SW480 (cell line): Measurements from ENCODE around the gene TP53AIP1.

ENCODE experiments used
- DNase-seq: peaks from one replicate; pipeline ENCODE4 v3.0.0-alpha.2; 2016; ENCODE audit warnings: low spot score

TP53AIP1 gene

GRCh38 chr11:128942817-128943427, at the start of gene TP53AIP1:
TSS of gene TP53AIP1 (minus strand) at chr11:128942871. CDS start at chr11:128937818, 5,053 bp downstream.
- no peak for DNase-seq

- DNase-seq: no peak
Observed at GRCh38 chr11:128988242-128988970, 45.7 kb upstream of the TP53AIP1 start.

GRCh38 chr11:128985880-128986279, 43.2 kb upstream of the TP53AIP1 start:
- no peak for DNase-seq

DNA sequence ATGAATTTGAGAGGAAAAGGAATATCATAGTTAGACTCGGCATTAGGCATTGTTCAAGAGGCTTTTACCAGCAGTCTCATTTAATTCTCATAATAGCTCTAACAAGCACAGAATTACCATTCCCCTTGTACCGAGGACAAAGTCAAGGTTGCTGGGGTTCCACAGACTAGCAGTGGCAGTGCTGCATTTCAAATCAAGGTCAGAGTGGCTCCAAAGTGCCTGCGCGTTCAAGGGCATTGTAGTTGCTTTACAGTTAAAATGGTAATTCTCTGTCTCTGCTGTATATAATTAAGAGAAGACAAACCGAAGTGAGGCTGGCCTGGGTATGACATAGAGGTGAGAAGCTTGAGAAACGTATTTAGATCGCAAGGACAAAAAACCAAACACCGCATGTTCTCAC, 40.4 kb upstream of the TP53AIP1 start:
- DNase-seq: no peak

DNA sequence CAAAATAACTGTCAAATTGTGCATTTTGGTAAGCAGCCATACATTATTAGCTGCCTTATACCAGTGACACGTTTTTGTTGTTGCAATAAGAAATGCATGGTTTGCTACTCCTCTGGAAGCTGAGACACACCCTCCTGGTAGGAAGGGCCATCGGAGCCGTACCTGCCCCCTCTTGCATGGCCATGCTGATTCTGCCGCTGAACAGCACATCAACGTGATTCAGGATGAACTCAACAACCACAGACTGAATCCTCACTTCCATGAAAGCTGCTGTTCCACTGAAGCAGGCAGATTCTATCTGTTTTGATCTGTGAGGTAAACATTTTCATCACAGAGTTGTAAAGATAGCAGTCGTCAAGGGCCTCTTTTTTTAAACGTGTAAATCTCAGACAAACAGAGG, 38.6 kb upstream of the TP53AIP1 start:
- DNase-seq: no peak

- DNase-seq: no peak
Observed at GRCh38 chr11:128970598-128971190, 28.0 kb upstream of the TP53AIP1 start.

- no peak for DNase-seq
Observed at GRCh38 chr11:128968916-128969315, 26.2 kb upstream of the TP53AIP1 start.

GRCh38 chr11:128967578-128967977, 24.9 kb upstream of the TP53AIP1 start:
- no peak for DNase-seq

- DNase-seq: no peak
Observed at GRCh38 chr11:128965485-128965884, 22.8 kb upstream of the TP53AIP1 start.

DNA sequence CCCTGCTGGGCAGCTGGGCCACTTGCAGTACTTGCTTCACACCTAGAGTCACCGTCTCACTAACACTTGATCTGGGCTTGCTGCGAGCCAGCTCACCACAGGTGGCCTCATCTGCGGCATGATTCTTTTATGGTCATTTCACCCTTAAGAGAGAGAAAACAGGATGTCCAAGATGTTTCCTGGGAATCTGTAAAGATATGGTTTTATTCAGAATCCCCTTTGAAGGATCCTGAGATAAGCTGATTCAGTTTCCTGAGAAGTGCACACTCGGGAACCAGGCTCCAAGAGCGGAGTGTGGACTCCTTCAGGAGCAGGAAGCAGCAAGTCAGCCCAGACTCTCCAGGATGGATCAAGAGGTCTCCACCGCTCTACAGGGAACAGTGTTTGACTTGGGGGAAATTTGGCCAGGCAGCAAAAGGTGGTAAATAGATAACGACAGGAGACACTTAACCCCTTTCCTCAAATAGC, 21.8 kb upstream of the TP53AIP1 start:
- DNase-seq: no peak

DNA sequence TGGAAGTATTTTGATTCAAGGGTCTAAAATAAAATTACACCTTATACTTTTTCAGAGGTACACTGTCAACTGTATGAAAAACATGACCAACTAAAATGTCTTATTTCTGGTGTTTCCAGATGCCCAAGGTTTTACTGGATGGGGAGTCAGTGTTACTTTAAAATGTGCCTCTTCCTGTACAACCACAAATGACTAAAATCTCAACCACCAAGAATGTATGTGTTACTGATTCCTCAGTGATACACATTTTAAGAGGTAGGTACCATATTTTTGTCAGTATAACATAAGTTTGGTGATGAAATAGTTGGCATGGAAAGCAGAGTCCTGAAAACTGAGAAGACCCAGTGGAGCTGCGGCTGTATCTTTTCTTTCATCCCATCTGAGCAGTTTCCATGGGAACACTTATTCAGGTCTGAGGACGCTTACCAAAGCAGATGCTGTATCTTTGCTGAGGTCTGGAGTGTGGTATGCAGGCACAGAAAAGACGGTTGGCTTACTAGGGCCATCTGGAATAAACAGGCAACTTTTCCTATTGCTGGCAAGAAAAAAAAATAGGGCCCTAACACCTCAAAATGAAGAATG, 21.2 kb upstream of the TP53AIP1 start:
- no peak for DNase-seq

GRCh38 chr11:128962896-128963295, 20.2 kb upstream of the TP53AIP1 start:
- no peak for DNase-seq

- no peak for DNase-seq
Observed at GRCh38 chr11:128961645-128962044, 19.0 kb upstream of the TP53AIP1 start.

GRCh38 chr11:128957202-128957482, 14.5 kb upstream of the TP53AIP1 start:
- no peak for DNase-seq

GRCh38 chr11:128956401-128957201, 13.9 kb upstream of the TP53AIP1 start:
- peak; percentile 82 for DNase-seq

DNA sequence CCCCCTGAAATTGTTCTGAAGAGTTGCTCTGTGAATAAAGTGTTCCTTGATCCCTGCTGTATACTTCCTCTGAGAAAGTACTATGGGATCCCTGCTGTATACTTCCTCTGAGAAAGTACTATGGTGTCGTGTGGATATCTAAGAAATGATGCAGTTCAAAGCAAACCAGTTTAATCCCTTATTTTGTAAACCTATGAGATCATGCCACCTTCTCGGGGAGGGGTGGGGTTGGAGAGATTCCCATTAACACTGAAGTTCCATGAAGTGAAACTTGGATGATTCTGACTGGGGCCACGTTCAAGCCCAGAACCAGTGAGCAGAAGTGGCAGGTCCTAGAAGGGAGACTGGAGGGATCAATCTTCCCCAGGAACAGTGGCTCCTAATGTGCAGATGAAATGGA, 13.0 kb upstream of the TP53AIP1 start:
- DNase-seq: no peak

- DNase-seq: no peak
Observed at GRCh38 chr11:128953151-128953550, 10.5 kb upstream of the TP53AIP1 start.

- DNase-seq: no peak
Observed at GRCh38 chr11:128949791-128950454, 7.3 kb upstream of the TP53AIP1 start.

GRCh38 chr11:128948583-128948982, 5.9 kb upstream of the TP53AIP1 start:
- no peak for DNase-seq

DNA sequence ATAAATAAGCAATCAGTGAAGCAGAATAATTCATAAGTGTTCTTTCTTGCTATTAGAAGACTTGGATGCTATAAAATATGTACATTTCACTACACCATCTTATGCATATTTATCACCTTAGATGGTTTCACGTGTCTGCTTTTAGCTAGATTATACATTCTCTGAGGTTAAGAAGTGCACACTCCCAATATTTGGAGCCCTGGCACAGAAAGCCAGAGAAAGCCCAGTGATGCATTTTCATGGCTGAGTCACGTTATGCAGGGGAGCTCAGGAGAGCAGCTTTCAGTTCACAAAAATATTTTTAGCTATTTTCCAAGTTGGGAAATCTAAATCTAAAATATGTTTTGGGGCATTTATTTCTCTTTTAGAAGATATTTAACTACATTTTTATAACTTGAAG, 5.1 kb upstream of the TP53AIP1 start:
- DNase-seq: no peak

DNA sequence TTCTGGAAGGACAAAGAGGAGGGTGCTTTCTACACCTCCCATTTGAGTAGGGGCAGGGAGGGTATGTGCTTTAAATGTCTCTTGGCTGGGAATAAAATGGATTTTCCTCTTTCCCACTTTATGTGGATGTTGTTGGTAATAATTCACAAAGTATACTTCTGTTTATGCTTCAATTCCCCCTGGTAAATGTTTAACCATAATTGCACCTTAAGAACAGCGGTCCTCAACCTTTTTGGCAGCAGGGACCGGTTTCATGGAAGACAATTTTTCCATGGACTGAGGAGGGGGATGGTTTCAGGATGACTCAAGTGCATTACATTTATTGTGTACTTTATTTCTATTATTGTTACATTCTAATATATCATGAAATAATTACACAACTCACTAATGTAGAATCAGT, 4.0 kb upstream of the TP53AIP1 start:
- DNase-seq: no peak
